GM19238 (cell line): ENCODE results near the gene SPINK9.
"Not testable (repeated sequence)": the region's sequence is repeated elsewhere in the genome, so short reads cannot be mapped to it uniquely, and the experiment has no call there.

Source experiments
- DNase-seq: peaks from one replicate; pipeline ENCODE4 v3.0.0; 2011; ENCODE audit warnings: low spot score; ENCODE audit not compliant: insufficient read length

SPINK9 gene

GRCh38 chr5:148335259-148335658, at the start of gene SPINK9:
Gene SPINK9 (plus strand): TSS chr5:148335559. CDS start chr5:148335614, 55 bp downstream.
- DNase-seq, result no peak

GRCh38 chr5:148290271-148291195, 44.8 kb upstream of the SPINK9 start:
- DNase-seq, result no peak

- no peak for DNase-seq
Observed at GRCh38 chr5:148297731-148298130, 37.6 kb upstream of the SPINK9 start.

- no peak for DNase-seq
Observed at GRCh38 chr5:148306446-148306845, 28.9 kb upstream of the SPINK9 start.

- DNase-seq, result no peak
Observed at GRCh38 chr5:148309019-148309418, 26.3 kb upstream of the SPINK9 start.

GRCh38 chr5:148309746-148310145, 25.6 kb upstream of the SPINK9 start:
- DNase-seq, result no peak

- DNase-seq, result no peak
Observed at GRCh38 chr5:148311484-148311883, 23.9 kb upstream of the SPINK9 start.

GRCh38 chr5:148312153-148312552, 23.2 kb upstream of the SPINK9 start, which contains the start of gene SPINK7:
Gene SPINK7 (plus strand): TSS chr5:148312423. CDS start chr5:148312484, 61 bp downstream.
- DNase-seq, result no peak

GRCh38 chr5:148314187-148314586, 21.2 kb upstream of the SPINK9 start:
- no peak for DNase-seq

GRCh38 chr5:148314731-148315130, 20.6 kb upstream of the SPINK9 start:
- DNase-seq, result no peak

GRCh38 chr5:148320011-148320963, 15.1 kb upstream of the SPINK9 start:
- DNase-seq, result not testable (repeated sequence)

GRCh38 chr5:148333262-148333849, 2.0 kb upstream of the SPINK9 start:
- DNase-seq, result no peak

GRCh38 chr5:148336704-148337435, 1.5 kb downstream of the SPINK9 start:
- DNase-seq, result no peak

- no peak for DNase-seq
Observed at GRCh38 chr5:148342371-148343045, 7.1 kb downstream of the SPINK9 start.

GRCh38 chr5:148343046-148343407, 7.7 kb downstream of the SPINK9 start:
- no peak for DNase-seq

- DNase-seq, result no peak
Observed at GRCh38 chr5:148343603-148344487, 8.5 kb downstream of the SPINK9 start.

- no peak for DNase-seq
Observed at GRCh38 chr5:148347706-148348105, 12.3 kb downstream of the SPINK9 start.

GRCh38 chr5:148352696-148353095, 17.3 kb downstream of the SPINK9 start:
- no peak for DNase-seq

GRCh38 chr5:148353634-148354033, 18.3 kb downstream of the SPINK9 start:
- no peak for DNase-seq
